ENCODE results near the gene ABCC10. TPM values are rescaled to one million over a fixed set of nuclear protein-coding genes. Genes with fewer than 3 reads are reported as not detected.
"Not testable (repeated sequence)": the region's sequence is repeated elsewhere in the genome, so short reads cannot be mapped to it uniquely, and the experiment has no call there.

The ABCC10 gene
- total and polyA plus RNA-seq, 7 experiments from 2014 or later, result 9.8 to 74.6 (median 58.4) TPM

GRCh38 chr6:43495409-43495941 is 68.1 kb downstream of the ABCC10 start:
- H3K9me3 Mint-ChIP-seq, result no peaks in the 10 kb centered on the region
- Histone ChIP-seq H3K9me3 (ENCODE audit: control insufficient read depth in 2 of 3, low read length in 3 of 3) (no peaks in the 10 kb centered on the region), H3K4me1 (ENCODE audit: control insufficient read depth in 2 of 2, insufficient read depth in 2 of 2, low read length in 2 of 2) (peaks cover 12 to 15% of the 10 kb centered on the region in 2 donors), H3K4me3 (ENCODE audit: low read length) (no peak overlapping the region), H3K36me3 (ENCODE audit: control insufficient read depth in 2 of 3, insufficient read depth in 3 of 3, low read length in 3 of 3) (peaks cover 0 to 51% (median 11%) of the 10 kb centered on the region in 3 experiments), H3K27ac (ENCODE audit: low read depth, low read length) (peak overlapping the region; percentile 37), H3K27me3 (ENCODE audit: control insufficient read depth in 2 of 2, insufficient read depth in 2 of 2, low read length in 2 of 2) (no peaks in the 10 kb centered on the region)
- H3K27me3 Mint-ChIP-seq, result no peaks in the 10 kb centered on the region
- peak overlapping the region in 9 of 10 donors; percentile 12 to 71 (median 53) for H3K4me3 Mint-ChIP-seq
- peak in 4 of 9 donors; percentile 23 to 40 (median 36) for DNase-seq
- peaks cover 15 to 38% (median 27%) of the 10 kb centered on the region in 7 donors for H3K4me1 Mint-ChIP-seq
- peak; percentile 61 for ATAC-seq
- H3K36me3 Mint-ChIP-seq, result peaks cover 0 to 12% (median 0%) of the 10 kb centered on the region in 5 donors
- ChIA-PET POLR2A (interaction anchor here (0.6 to 1.6 kb wide), 7 partner anchors 12 to 750 kb away, joined by 3 to 8 read pairs (median 4); partner anchors contain the start of gene TBCC), CTCF (interaction anchor here (0.7 to 1.5 kb wide), 9 partner anchors 9 to 267 kb away, joined by 3 to 8 read pairs (median 3); partner anchors contain the start of gene DNPH1)
- intact Hi-C loops (cut with micrococcal nuclease), result loop anchor here in 1 of 2 donors (1.0 kb wide), 2 partner anchors 41 to 109 kb away; no protein-coding TSS in a partner anchor
- peak overlapping the region; percentile 51 to 88 (median 80) for H3K27ac Mint-ChIP-seq

- H3K4me3 Mint-ChIP-seq, result no peak overlapping the region
- H3K36me3 Mint-ChIP-seq, result peaks cover 2 to 21% (median 4%) of the 10 kb centered on the region in 5 donors
- Histone ChIP-seq H3K27me3 (ENCODE audit: control insufficient read depth in 2 of 2, insufficient read depth in 2 of 2, low read length in 2 of 2) (no peaks in the 10 kb centered on the region), H3K4me3 (ENCODE audit: low read length) (no peak overlapping the region), H3K36me3 (ENCODE audit: control insufficient read depth in 2 of 3, insufficient read depth in 3 of 3, low read length in 3 of 3) (peaks cover 0 to 62% (median 11%) of the 10 kb centered on the region in 3 experiments), H3K4me1 (ENCODE audit: control insufficient read depth in 2 of 2, insufficient read depth in 2 of 2, low read length in 2 of 2) (peaks cover 12 to 15% of the 10 kb centered on the region in 2 donors), H3K9me3 (ENCODE audit: control insufficient read depth in 2 of 3, low read length in 3 of 3) (no peaks in the 10 kb centered on the region), H3K27ac (ENCODE audit: low read depth, low read length) (peak overlapping the region; percentile 36)
- no peak for DNase-seq
- no peaks in the 10 kb centered on the region for H3K9me3 Mint-ChIP-seq
- no peak for ATAC-seq
- ChIA-PET CTCF (interaction anchor here (0.9 to 1.3 kb wide), 5 partner anchors 9 to 268 kb away, joined by 3 to 5 read pairs (median 3); partner anchors contain the start of genes DNPH1 and TJAP1), POLR2A (interaction anchor here (1.5 kb wide), 2 partner anchors 11 to 17 kb away, joined by 5 to 7 read pairs; no protein-coding TSS in a partner anchor)
- no peaks in the 10 kb centered on the region for H3K27me3 Mint-ChIP-seq
- H3K27ac Mint-ChIP-seq, result peak overlapping the region in 1 of 9 donors; percentile 38
- peaks cover 15 to 38% (median 27%) of the 10 kb centered on the region in 7 donors for H3K4me1 Mint-ChIP-seq
- intact Hi-C loops (cut with micrococcal nuclease), result loop anchor here in 1 of 2 donors (1.0 to 2.0 kb wide), 2 partner anchors 188 to 234 kb away; partner anchors contain the start of gene CRIP3
These were observed 69.2 kb downstream of the ABCC10 start for GRCh38 chr6:43496370-43497128.

DNA sequence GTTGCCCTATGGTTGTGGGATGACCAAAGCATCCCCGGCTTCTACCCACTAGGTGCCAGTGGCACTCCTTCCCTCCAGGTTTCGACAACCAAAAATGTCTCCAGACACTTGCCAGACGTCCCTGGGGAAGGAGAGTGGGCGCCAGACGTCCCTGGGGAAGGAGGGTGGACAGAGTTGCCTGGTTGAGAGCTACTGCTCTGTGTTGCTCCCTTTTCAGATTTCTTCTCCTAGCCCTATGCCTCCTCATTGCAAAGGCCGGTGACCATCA is 69.7 kb downstream of the ABCC10 start:
- no peaks in the 10 kb centered on the region for H3K9me3 Mint-ChIP-seq
- H3K27ac Mint-ChIP-seq, result peak overlapping the region in 2 of 9 donors; percentile 59 to 67
- no peak overlapping the region for H3K4me3 ChIP-seq (ENCODE audit: low read length)
- ChIA-PET CTCF (interaction anchor here (0.9 to 1.4 kb wide), 2 partner anchors 19 to 233 kb away, joined by 3 read pairs; partner anchors contain the start of gene TJAP1), POLR2A (no interaction called here)
- H3K36me3 ChIP-seq (ENCODE audit: control insufficient read depth in 2 of 3, insufficient read depth in 3 of 3, low read length in 3 of 3), result peaks cover 0 to 59% (median 11%) of the 10 kb centered on the region in 3 experiments
- peaks cover 15 to 37% (median 27%) of the 10 kb centered on the region in 7 donors for H3K4me1 Mint-ChIP-seq
- DNase-seq (no peak), ATAC-seq (no peak)
- no peak overlapping the region for H3K27ac ChIP-seq (ENCODE audit: low read depth, low read length)
- no peaks in the 10 kb centered on the region for H3K27me3 ChIP-seq (ENCODE audit: control insufficient read depth in 2 of 2, insufficient read depth in 2 of 2, low read length in 2 of 2)
- peaks cover 4 to 26% (median 9%) of the 10 kb centered on the region in 5 donors for H3K36me3 Mint-ChIP-seq
- H3K9me3 ChIP-seq (ENCODE audit: control insufficient read depth in 2 of 3, low read length in 3 of 3), result no peaks in the 10 kb centered on the region
- intact Hi-C loops (cut with micrococcal nuclease), result loop anchor here in 1 of 2 donors (2.0 kb wide), 1 partner anchor 234 kb away; no protein-coding TSS in a partner anchor
- H3K4me3 Mint-ChIP-seq, result no peak overlapping the region
- H3K4me1 ChIP-seq (ENCODE audit: control insufficient read depth in 2 of 2, insufficient read depth in 2 of 2, low read length in 2 of 2), result peaks cover 12 to 15% of the 10 kb centered on the region in 2 donors
- H3K27me3 Mint-ChIP-seq, result no peaks in the 10 kb centered on the region

GRCh38 chr6:43497689-43498088 is 70.3 kb downstream of the ABCC10 start:
- Histone ChIP-seq H3K4me1 (ENCODE audit: control insufficient read depth in 2 of 2, insufficient read depth in 2 of 2, low read length in 2 of 2) (peaks cover 12 to 15% of the 10 kb centered on the region in 2 donors), H3K9me3 (ENCODE audit: control insufficient read depth in 2 of 3, low read length in 3 of 3) (no peaks in the 10 kb centered on the region), H3K4me3 (ENCODE audit: low read length) (no peak overlapping the region), H3K27me3 (ENCODE audit: control insufficient read depth in 2 of 2, insufficient read depth in 2 of 2, low read length in 2 of 2) (no peaks in the 10 kb centered on the region), H3K36me3 (ENCODE audit: control insufficient read depth in 2 of 3, insufficient read depth in 3 of 3, low read length in 3 of 3) (peaks cover 0 to 61% (median 11%) of the 10 kb centered on the region in 3 experiments), H3K27ac (ENCODE audit: low read depth, low read length) (no peak overlapping the region)
- ATAC-seq, result no peak
- Mint-ChIP-seq H3K4me1 (peaks cover 11 to 32% (median 22%) of the 10 kb centered on the region in 7 donors), H3K4me3 (no peak overlapping the region), H3K9me3 (no peaks in the 10 kb centered on the region), H3K27ac (peak overlapping the region in 3 of 9 donors; percentile 56 to 77 (median 59)), H3K36me3 (peaks cover 4 to 31% (median 13%) of the 10 kb centered on the region in 5 donors), H3K27me3 (no peaks in the 10 kb centered on the region)
- no peak for DNase-seq
- ChIA-PET POLR2A (no interaction called here), CTCF (interaction anchor here (1.4 kb wide), 2 partner anchors 9 to 234 kb away, joined by 3 to 4 read pairs; no protein-coding TSS in a partner anchor)
- intact Hi-C loops (cut with micrococcal nuclease), result loop anchor here in 1 of 2 donors (2.0 kb wide), 1 partner anchor 235 kb away; no protein-coding TSS in a partner anchor

DNA sequence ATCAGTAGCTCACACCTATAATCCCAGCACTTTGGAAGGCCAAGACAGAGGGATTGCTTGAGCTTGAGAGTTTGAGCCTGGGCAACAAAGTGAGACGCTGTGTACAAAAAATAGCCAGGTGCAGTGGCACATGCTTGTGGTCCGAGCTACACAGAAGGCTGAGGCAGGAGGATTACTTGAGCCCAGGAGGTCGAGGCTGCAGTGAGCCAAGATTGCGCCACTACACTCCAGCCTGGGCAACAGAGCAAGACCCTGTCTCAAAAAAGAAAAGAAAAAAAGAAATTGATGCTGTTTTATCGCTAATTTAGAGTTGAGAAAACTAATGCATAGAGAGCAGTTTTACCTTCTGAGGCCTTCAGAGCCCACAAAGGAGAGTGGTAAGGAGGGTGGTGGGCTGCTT is 71.0 kb downstream of the ABCC10 start:
- Mint-ChIP-seq H3K36me3 (peaks cover 7 to 37% (median 10%) of the 10 kb centered on the region in 5 donors), H3K4me1 (peaks cover 11 to 26% (median 21%) of the 10 kb centered on the region in 7 donors)
- Histone ChIP-seq H3K4me1 (ENCODE audit: control insufficient read depth in 2 of 2, insufficient read depth in 2 of 2, low read length in 2 of 2) (peaks cover 12 to 15% of the 10 kb centered on the region in 2 donors), H3K36me3 (ENCODE audit: control insufficient read depth in 2 of 3, insufficient read depth in 3 of 3, low read length in 3 of 3) (peaks cover 0 to 63% (median 16%) of the 10 kb centered on the region in 3 experiments)
- ATAC-seq; H3K9me3 Mint-ChIP-seq; H3K4me3 Mint-ChIP-seq; POLR2A ChIA-PET; H3K4me3 ChIP-seq (ENCODE audit: low read length); H3K27ac ChIP-seq (ENCODE audit: low read depth, low read length); H3K27me3 ChIP-seq (ENCODE audit: control insufficient read depth in 2 of 2, insufficient read depth in 2 of 2, low read length in 2 of 2); DNase-seq; H3K27ac Mint-ChIP-seq; H3K27me3 Mint-ChIP-seq; H3K9me3 ChIP-seq (ENCODE audit: control insufficient read depth in 2 of 3, low read length in 3 of 3); intact Hi-C loops (cut with micrococcal nuclease): not testable (repeated sequence)
- CTCF ChIA-PET, result interaction anchor here (1.4 kb wide), 2 partner anchors 8 to 234 kb away, joined by 3 to 4 read pairs; no protein-coding TSS in a partner anchor

GRCh38 chr6:43499028-43499815 is 71.9 kb downstream of the ABCC10 start:
- ChIA-PET CTCF (interaction anchor here (1.4 kb wide), 1 partner anchor 7 kb away, joined by 4 read pairs; no protein-coding TSS in a partner anchor), POLR2A (no interaction called here)
- Histone ChIP-seq H3K9me3 (ENCODE audit: control insufficient read depth in 2 of 3, low read length in 3 of 3) (no peaks in the 10 kb centered on the region), H3K27me3 (ENCODE audit: control insufficient read depth in 2 of 2, insufficient read depth in 2 of 2, low read length in 2 of 2) (no peaks in the 10 kb centered on the region), H3K4me3 (ENCODE audit: low read length) (no peak overlapping the region), H3K27ac (ENCODE audit: low read depth, low read length) (no peak overlapping the region), H3K4me1 (ENCODE audit: control insufficient read depth in 2 of 2, insufficient read depth in 2 of 2, low read length in 2 of 2) (peaks cover 12 to 15% of the 10 kb centered on the region in 2 donors), H3K36me3 (ENCODE audit: control insufficient read depth in 2 of 3, insufficient read depth in 3 of 3, low read length in 3 of 3) (peaks cover 0 to 70% (median 18%) of the 10 kb centered on the region in 3 experiments)
- peaks cover 7 to 17% (median 15%) of the 10 kb centered on the region in 7 donors for H3K4me1 Mint-ChIP-seq
- ATAC-seq (no peak), DNase-seq (no peak)
- intact Hi-C loops (cut with micrococcal nuclease), result no loop called here
- H3K27ac Mint-ChIP-seq, result peak overlapping the region in 1 of 9 donors; percentile 49
- no peaks in the 10 kb centered on the region for H3K27me3 Mint-ChIP-seq
- H3K36me3 Mint-ChIP-seq, result peaks cover 7 to 40% (median 13%) of the 10 kb centered on the region in 5 donors
- no peak overlapping the region for H3K4me3 Mint-ChIP-seq
- no peaks in the 10 kb centered on the region for H3K9me3 Mint-ChIP-seq
